WTC11 (cell line): ENCODE results near the gene AQP12A. TPM values are rescaled to one million over a fixed set of nuclear protein-coding genes. Genes with fewer than 3 reads are reported as not detected.

Experiments
- ATAC-seq: fragments of 200-7000 bp; cut with Tn5 transposase; 2 replicates; pipeline ENCODE4 v1.10.0; 2021; ENCODE audit warnings: mild to moderate bottlenecking, moderate library complexity
- CTCF ChIA-PET: fragments of 300-600 bp; sonication (Branson Sonifier 250); formaldehyde crosslinking; loops from one replicate; lab custom pipeline; 2021; ENCODE audit warnings: antibody characterized with exemption; lab: Charles Lee
- POLR2A ChIA-PET: fragments of 350-600 bp; sonication (Branson Sonifier 250); formaldehyde crosslinking; loops from one replicate; lab custom pipeline; 2021; ENCODE audit warnings: antibody characterized with exemption; lab: Charles Lee
- DNase-seq: peaks from one replicate; pipeline ENCODE4 v3.0.0; 2021; ENCODE audit warnings: low spot score
- H3K27ac Mint-ChIP-seq: 2 replicates; pipeline ENCODE4 v1.8.0; 2021; ENCODE audit warnings: mixed read lengths
- H3K27me3 Mint-ChIP-seq: 2 replicates; pipeline ENCODE4 v1.8.0; 2021; ENCODE audit warnings: low read depth, mild to moderate bottlenecking, moderate library complexity, mixed read lengths
- H3K36me3 Mint-ChIP-seq: 2 replicates; pipeline ENCODE4 v1.8.0; 2021; ENCODE audit warnings: mixed read lengths
- H3K4me1 Mint-ChIP-seq: 2 replicates; pipeline ENCODE4 v1.8.0; 2022; ENCODE audit warnings: mixed read lengths
- H3K4me3 Mint-ChIP-seq: 2 replicates; pipeline ENCODE4 v1.8.0; 2021; ENCODE audit warnings: mild to moderate bottlenecking, moderate library complexity, mixed read lengths
- H3K9me3 Mint-ChIP-seq: 2 replicates; pipeline ENCODE4 v1.8.0; 2021; ENCODE audit warnings: mixed read lengths
- AR ChIP-seq: fragments of 250-450 bp; sonication (Bioruptor Pico); IDR thresholded peaks from 2 replicates; pipeline ENCODE4 v1.9.0; 2021; ENCODE audit warnings: mild to moderate bottlenecking
- CREB1 ChIP-seq: sonication (generic); formaldehyde crosslinking; IDR thresholded peaks from 2 replicates; pipeline ENCODE4 v1.8.0; 2023; ENCODE audit warnings: mild to moderate bottlenecking, missing genetic modification reagents
- CREM ChIP-seq: sonication (generic); formaldehyde crosslinking; IDR thresholded peaks from 2 replicates; pipeline ENCODE4 v1.8.1; 2022; ENCODE audit warnings: mild to moderate bottlenecking, missing genetic modification reagents, moderate library complexity
- CTCF ChIP-seq: fragments of 200-600 bp; IDR thresholded peaks from 2 replicates; pipeline ENCODE4 v1.8.0; 2022; ENCODE audit warnings: antibody characterized with exemption
- ETV6 ChIP-seq: sonication (generic); formaldehyde crosslinking; IDR thresholded peaks from 2 replicates; pipeline ENCODE4 v1.8.1; 2022; ENCODE audit warnings: mild to moderate bottlenecking, missing genetic modification reagents
- GTF2I ChIP-seq: fragments of 250-450 bp; sonication (Bioruptor Pico); conservative IDR thresholded peaks from 2 replicates; pipeline ENCODE4 v1.4.0; 2021; ENCODE audit warnings: mild to moderate bottlenecking
- KAT7 ChIP-seq: sonication (generic); formaldehyde crosslinking; IDR thresholded peaks from 2 replicates; pipeline ENCODE4 v1.8.1; 2023; ENCODE audit warnings: missing genetic modification reagents, mild to moderate bottlenecking, borderline replicate concordance
- NFYB ChIP-seq: sonication (generic); formaldehyde crosslinking; conservative IDR thresholded peaks from 2 replicates; pipeline ENCODE4 v1.8.0; 2022; ENCODE audit warnings: low read depth, missing genetic modification reagents
- NR2C2 ChIP-seq: sonication (generic); formaldehyde crosslinking; IDR thresholded peaks from 2 replicates; pipeline ENCODE4 v1.8.0; 2022; ENCODE audit warnings: mild to moderate bottlenecking, missing genetic modification reagents
- RELA ChIP-seq: sonication (generic); formaldehyde crosslinking; IDR thresholded peaks from 2 replicates; pipeline ENCODE4 v1.8.1; 2022; ENCODE audit warnings: missing genetic modification reagents, mild to moderate bottlenecking, borderline replicate concordance
- RORB ChIP-seq: fragments of 250-450 bp; sonication (Bioruptor Pico); IDR thresholded peaks from 2 replicates; pipeline ENCODE4 v1.9.0; 2021; ENCODE audit warnings: mild to moderate bottlenecking
- TP53 ChIP-seq: sonication (generic); formaldehyde crosslinking; IDR thresholded peaks from 2 replicates; pipeline ENCODE4 v1.8.1; 2023; ENCODE audit warnings: mild to moderate bottlenecking, missing genetic modification reagents
- USF1 ChIP-seq: sonication (generic); formaldehyde crosslinking; IDR thresholded peaks from 2 replicates; pipeline ENCODE4 v1.8.0; 2022; ENCODE audit warnings: mild to moderate bottlenecking, missing genetic modification reagents
- ZNF281 ChIP-seq: sonication (generic); formaldehyde crosslinking; IDR thresholded peaks from 2 replicates; pipeline ENCODE4 v1.8.0; 2023; ENCODE audit warnings: mild to moderate bottlenecking, missing genetic modification reagents
- ZNF317 ChIP-seq: sonication (generic); formaldehyde crosslinking; IDR thresholded peaks from 2 replicates; pipeline ENCODE4 v1.8.1; 2023; ENCODE audit warnings: low read depth, mild to moderate bottlenecking, moderate library complexity, missing genetic modification reagents, borderline replicate concordance
- total RNA-seq: library from RNA; stranded (reverse); gene quantifications from 3 replicates; pipeline ENCODE4 v1.2.3, GENCODE V29; 2021

AQP12A gene
- total RNA-seq, 1 experiment from 2014 or later = not detected

- POLR2A ChIA-PET = no interaction called here
- Mint-ChIP-seq H3K36me3 (no peaks in the 10 kb centered on the region), H3K9me3 (no peaks in the 10 kb centered on the region)
Measured at GRCh38 chr2:240707043-240707756, 15.5 kb downstream of the AQP12A start.

More at GRCh38 chr2:240707043-240707756, 15.5 kb downstream of the AQP12A start:
- no peak overlapping the region for H3K4me3 Mint-ChIP-seq
- CTCF ChIA-PET = interaction anchor here (0.9 to 1.2 kb wide), 2 partner anchors 111 kb away, joined by 3 read pairs; no protein-coding TSS in a partner anchor
- DNase-seq = no peak
- ATAC-seq = no peak
- H3K27me3 Mint-ChIP-seq = no peaks in the 10 kb centered on the region
- H3K4me1 Mint-ChIP-seq = no peaks in the 10 kb centered on the region
- TF ChIP-seq USF1 (CRISPR knock-in tag) (no peak), NFYB (CRISPR knock-in tag) (no peak), ETV6 (no peak), ZNF281 (no peak), RORB (CRISPR knock-in tag) (no peak), TP53 (CRISPR knock-in tag) (no peak), KAT7 (CRISPR knock-in tag) (no peak), RELA (CRISPR knock-in tag) (no peak), GTF2I (no peak), CTCF (no peak), ZNF317 (CRISPR knock-in tag) (no peak), AR (CRISPR knock-in tag) (no peak), CREM (CRISPR knock-in tag) (no peak), NR2C2 (CRISPR knock-in tag) (no peak), CREB1 (CRISPR knock-in tag) (no peak)
- TF ChIP-seq, all 79 proteins: peak for 0
- no peak overlapping the region for H3K27ac Mint-ChIP-seq
